Fibroblast of skin of left quadriceps (primary cell): ENCODE measurements around the gene THEMIS.
"Not testable (repeated sequence)": the region's sequence is repeated elsewhere in the genome, so short reads cannot be mapped to it uniquely, and the experiment has no call there.

Source experiments
- DNase-seq, 2 experiments: peaks; one replicate each; pipeline ENCODE4 v3.0.0-alpha.2; 2013; ENCODE audit warnings: low read depth in 2 of 2

Gene THEMIS

DNA sequence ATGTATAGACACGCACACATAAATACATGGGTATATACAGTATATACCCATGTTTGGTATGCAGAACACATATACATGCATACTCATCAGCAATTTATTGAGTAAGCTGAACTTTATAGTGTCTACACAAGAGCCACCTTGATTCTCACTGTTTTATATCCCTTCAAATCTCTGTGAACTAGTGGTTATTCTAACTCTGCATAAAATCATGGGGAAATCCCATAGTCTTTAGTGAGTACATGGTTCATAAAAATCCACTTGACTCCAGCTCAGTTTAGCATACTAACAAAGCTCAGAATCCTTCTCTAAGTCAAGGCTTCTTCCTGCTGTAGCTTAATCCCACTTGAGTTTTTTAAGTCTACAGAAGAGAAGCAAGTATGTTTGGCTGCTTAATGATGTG lies 104.1 kb downstream of the THEMIS start:
- no peak for DNase-seq

DNA sequence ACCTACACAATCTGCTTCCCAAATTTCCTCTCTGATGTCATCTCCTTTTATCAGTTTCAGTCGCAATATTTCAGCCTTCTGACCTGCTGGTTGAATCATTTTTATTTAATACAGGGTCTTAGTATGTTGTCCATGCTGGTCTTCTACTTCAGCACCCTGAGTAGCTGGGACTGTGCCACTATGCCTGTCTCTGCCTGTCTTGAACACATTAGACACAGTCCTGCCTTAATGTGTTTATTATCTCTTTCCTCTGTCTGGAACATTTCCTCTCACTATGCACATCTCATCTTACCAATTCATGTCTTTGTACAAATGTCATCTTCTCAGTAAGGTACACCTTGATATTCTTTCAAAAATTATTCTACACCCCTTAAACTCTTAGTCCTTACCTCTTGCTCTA lies 106.5 kb downstream of the THEMIS start:
- no peak for DNase-seq

DNA sequence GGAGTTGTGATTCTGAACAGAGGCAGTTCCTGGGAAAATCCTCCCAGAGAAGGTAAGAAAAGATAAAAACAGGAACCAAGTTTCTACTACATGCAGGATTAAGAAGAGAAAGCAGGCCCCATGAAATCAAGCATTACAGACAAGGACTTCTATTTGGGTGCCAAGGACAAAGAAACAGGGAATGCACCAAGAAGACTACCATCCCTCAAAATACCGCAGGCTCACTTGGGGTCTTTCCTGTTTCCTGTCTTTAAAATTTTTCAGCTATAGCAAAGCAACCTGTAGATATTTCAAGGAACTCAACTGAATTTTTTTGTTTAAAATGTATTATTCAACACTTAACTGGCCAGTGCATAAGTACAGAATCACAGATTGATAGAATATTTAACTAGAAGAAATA lies 107.5 kb downstream of the THEMIS start:
- no peak for DNase-seq

DNA sequence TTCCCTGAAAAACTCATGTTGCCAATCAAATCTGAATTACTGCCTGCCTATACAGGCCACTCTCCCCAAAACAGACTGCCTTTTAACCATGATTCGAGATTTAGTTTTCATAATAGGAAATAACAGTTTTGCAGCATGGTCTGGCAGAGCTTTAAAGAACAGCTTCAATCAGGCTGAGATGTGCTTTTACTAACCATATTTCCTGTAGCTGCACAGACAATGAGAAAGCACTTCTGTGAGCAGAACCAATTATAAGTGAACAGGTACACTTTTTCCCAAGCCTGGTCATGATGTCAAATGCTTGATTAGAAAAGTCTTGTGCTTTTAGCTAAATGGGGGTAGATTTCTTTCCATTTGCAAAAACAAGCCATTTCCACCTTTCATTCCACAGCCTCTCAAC lies 108.2 kb downstream of the THEMIS start:
- no peak for DNase-seq

DNA sequence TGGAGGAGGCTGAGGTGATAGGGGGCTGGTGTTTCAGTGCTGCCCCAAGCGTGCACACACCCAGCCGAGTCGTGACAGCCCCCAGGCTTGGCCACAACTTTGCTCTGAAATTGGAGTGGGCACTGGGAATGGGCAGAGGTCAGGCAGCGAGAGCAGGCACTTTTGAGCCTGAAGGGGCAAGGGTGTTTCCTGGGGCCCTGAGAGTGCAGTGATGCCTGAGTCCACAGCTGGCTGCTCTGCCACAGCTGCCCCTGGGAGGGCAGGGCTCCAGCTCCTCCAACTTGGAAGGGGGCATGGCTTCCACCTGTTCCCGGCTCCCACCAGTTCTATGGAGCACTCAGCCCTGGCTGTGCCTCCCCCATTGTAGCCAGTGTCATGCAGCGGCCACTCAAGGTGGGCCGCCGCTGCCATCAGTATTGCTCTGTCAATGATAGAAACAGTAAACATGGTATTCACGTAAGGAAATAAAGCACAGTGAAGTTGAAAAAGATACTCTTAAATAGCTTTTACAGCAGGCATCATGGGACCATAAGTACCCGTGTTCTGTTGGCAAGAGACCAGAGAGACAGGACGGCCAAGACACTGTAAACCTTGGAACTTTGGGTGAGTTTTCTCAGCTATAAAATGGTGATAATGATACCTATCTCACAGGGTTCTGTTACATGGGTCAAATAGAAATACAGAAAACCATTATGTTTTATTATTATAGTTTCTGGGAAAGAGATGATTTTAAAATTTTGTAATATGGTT lies 108.9 kb downstream of the THEMIS start:
- DNase-seq: no peak

DNA sequence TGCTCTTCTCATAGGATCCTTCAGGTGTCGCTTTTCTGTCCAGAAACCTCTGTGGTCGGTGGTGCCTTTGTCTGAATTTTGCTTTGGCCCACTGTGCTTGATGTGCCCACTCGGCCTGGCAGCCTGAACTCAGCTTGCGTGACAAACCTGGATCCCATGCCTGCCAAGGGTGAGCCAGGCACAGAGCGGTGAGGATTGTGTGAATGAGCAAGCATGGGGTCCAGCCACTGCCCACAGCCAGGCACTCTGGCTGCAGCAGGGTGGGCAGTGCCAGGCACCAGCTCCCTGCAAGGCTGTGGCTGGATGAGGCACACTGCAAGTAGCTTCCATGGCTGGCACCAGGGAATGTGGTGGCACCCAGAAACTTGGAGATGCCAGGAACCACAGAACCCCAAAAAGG lies 110.3 kb downstream of the THEMIS start:
- no peak for DNase-seq

DNA sequence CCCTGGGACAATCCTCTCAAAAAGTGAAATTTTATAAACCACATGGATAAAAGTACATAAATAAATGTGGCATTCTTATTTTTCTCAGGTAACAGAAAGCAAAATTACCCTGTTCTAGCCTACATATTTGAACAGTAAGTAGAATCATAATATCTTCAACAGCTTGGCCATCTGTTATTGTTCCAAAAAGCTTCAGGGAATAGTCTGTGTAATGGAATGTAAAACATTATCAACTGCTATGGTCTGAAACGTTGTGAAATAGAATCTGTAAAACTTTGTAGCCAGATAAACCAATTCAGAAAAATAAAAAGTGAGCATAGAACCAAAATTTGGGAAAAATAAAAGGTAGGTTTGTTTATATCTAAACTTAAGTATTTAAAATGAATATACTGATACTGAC lies 114.7 kb downstream of the THEMIS start:
- DNase-seq: no peak

DNA sequence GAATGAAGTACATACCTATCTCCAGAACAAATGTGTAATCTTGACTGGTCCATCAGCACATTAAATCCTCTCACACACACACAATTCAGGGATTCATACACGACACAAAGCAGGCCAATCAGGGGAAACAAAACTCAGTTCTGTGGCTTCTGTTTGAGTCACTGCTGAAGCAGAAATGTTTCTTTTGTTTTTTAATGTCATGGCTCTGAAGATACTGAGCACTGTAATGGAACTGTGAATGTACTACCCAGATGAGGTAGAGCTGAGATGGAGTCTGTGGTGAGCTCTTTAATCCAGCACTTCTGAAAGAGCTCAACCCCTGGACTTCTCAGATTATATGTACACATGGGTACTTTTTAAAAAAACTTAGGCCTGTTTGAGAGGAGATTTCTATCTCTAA lies 116.4 kb downstream of the THEMIS start:
- no peak for DNase-seq

DNA sequence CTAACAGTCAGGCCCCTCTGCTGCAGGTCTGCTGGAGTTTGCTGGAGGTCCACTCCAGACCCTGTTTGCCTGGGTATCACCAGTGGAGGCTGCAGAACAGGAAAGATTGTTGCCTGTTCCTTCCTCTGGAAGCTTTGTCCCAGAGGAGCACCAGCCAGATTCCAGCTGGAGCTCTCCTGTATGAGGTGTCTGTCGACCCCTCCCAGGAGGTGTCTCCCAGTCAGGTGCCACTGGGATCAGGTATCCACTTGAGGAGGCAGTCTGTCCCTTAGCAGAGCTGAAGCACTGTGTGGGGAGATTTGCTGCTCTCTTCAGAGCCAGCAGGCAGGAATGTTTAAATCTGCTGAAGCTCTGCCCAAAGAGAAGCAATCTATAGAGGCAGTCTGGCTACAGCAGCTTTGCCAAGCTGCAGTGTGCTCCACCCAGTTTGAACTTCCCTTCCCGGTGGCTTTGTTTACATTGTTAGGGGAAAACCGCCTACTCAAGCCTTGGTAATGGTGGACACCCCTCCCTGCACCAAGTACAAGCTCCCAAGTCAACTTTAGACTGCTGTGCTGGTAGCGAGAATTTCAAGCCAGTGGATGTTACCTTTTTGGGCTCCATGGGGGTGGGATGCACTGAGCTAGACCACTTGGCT lies 119.1 kb downstream of the THEMIS start:
- DNase-seq: not testable (repeated sequence)

DNA sequence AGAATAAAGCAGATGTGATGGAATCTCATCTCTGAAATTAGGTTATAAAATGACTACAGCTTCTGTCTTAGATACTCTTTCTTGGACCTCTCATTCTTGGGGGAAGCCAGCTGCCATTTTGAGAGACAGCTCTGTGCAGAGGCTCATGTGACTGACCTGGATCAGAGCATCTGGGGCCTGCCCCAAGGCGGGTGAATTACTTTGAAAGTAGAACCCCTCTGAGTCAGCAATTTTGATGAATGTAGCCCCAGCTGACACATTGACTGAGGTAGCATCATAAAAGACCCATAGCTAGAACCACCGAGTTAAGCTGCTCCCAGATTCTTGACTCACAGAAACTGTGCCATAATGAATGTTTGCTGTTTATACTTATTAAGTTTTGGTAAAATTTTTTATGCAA lies 124.5 kb downstream of the THEMIS start:
- no peak for DNase-seq

DNA sequence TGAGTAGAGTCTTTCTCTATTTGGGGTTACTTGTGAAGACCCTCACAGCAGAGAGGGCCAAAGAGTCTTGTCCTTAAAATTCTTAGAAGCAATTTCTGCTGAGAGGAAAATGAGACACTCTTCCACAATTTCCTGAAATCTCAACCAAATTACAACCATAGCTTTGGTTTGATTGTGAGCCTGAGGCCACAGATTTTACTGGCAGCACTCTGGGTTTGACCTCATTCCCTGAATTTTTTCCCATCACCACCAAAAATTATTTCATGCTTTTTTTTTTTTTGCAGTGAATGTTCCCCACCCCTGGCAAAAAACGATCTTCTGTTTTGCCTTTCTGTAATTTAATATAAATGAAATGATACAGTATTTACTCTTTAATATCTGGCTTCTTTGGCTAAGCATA lies 125.5 kb downstream of the THEMIS start:
- no peak for DNase-seq

DNA sequence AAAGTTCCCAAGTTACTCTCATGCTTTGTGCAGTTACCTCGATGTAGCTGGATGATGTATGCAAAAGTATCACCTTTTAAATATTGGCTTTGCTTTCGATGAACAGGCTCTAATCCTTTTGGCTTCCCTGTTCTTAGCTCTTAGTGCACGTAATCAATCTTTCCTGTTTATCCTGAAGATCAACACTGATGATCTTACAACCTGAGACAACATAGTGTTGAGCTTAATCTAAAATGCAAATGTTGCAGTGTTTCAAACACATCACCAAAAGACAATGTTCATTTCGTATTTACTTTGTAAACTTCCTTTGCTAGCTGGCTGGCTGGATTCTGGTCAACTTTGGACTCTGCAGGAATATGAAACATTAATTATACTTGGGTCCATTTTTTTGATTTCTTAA lies 132.1 kb downstream of the THEMIS start:
- DNase-seq: no peak

DNA sequence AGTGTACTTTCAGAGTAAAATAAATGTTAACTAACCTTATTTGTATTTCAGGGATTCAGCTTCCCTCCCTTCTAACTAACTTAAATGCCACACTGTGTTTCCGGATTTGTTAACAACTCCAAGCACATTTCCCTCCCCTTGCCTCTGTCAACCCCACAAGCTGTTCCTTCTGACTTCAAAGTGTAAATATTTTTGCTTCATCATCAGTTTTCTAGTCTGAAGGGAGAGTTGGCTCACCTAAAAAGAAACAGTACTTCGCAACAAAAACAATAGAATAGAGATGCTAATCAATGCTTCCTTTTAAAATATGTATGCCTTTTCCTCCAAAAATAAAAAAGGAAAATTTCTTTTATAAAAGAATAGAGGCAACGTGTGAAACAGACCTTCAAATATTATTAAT lies 132.6 kb downstream of the THEMIS start:
- no peak for DNase-seq

DNA sequence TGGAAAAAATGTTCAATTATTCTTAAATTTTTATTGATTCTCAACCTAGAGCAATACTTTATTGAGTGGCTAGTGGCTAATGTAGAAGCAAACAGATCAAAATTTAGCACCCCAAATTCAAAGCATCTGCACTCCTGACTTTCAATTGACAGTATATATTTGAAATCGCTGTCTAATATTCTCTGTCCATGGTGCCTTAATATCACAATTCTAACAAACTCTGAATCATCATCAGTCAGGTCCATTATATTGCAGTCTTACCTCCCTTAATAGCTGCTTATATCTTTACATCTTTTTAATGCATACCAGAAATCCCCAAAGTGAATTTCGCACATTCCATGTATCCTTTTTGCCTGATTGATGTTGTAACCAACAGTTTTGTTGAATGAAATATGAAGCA lies 134.9 kb downstream of the THEMIS start:
- no peak for DNase-seq

DNA sequence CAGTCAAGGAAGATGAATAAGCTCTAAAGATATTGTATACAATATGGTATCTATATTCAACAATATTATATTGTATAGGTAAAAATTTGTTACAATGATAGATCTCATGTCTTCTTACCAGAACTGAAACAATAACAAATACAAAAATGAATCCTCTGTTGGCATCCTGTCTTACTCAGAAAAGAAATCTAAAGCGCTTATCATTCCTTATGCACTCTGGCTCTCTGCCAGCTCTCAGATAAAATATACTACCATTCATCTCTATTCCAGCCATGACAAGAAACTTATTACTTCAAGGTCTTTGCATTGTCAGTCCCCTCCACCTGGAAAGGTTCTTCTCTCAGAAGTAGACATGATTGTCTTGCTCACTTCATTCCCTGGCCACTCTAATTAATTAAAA lies 138.6 kb downstream of the THEMIS start:
- DNase-seq: no peak

DNA sequence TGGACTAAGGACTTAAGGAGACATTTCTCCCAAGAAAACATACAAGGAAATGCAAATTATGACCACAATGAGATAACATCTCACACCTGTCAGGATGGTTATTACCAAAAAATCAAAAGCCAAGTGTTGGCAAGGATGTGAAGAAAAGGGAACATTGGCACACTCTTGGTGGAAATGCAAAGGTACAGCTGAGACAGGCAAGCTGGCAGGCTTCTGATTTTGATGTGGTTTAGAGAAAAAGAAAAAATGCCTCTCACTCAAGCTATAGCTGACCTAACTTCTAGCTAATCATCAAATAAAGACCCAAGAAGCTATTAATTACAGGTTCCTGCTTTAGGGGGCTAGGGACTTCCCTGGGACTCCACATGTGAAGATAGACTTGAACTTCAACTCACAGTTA lies 139.8 kb downstream of the THEMIS start:
- DNase-seq: no peak

DNA sequence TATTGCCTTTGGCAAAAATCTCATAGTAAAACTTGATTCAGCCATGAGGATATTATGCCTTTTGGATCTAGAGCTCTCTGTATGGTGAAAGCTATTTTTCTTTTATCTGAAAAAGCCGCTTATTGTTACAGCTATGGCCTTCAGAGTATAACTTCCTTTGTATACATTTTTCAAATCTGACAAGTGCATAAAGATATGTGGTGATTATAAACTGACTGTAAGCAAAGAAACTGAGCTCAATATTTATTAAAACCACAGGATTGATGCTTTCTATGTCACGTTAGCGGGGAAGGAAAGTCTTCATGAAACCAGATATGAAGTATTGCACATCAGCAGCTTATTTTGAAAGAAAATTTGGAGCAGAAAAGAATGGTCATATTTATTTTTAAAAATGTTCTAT lies 151.8 kb downstream of the THEMIS start:
- no peak for DNase-seq

DNA sequence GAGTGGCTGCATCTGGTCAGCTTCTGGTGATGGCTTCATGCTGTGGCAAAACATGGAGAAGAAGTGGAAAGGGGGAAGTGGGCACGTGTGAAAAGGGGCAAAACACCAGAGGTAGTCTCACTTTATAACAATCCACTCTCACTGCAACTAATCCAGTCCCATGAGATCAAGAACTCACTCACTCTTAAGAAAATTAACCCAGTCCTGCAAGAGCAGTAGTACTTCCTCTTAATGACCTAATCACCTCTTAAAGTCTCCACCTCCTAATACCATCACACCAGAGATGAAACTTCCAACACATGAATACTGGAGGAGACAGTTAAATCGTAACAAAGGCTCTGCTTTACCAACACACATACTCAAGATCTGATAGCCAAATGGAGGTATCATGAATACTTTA lies 152.6 kb downstream of the THEMIS start:
- no peak for DNase-seq

DNA sequence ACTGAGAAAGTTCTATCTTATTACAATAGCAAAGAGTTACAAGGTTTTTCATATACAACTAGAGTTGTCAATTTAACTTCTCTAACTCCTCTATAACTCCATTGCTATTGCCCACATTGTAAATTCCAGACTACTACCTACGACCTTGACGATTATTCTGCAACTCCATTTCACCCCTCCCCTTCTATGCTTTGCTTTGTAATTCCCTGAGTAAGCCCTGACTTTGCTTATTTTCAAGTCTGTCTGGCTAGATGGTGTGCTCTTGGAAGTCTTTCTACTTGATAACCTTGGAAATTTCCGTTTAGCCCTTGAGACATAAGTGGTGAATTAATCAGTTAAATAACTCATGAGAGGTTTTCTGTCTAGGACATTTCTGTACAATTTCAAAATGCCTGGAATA lies 162.4 kb downstream of the THEMIS start:
- no peak for DNase-seq

DNA sequence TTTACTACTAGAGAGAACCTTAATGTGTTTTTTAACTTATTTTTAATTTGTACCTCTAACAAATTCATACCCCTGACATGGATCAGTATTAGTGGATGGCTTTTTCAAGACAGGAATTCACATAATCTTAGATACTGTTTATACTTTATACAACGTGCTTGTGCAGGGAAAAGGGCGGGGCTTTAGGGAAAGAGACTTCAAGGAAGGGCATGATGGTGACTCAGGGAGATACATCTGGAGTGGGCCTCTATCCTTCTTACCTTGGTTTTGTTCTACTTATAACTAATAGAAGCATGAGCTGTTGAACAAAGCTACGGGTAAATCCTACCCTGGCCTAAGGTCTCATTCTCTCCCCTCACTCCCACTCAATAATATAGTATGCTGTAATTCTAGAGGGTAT lies 163.1 kb downstream of the THEMIS start:
- no peak for DNase-seq

DNA sequence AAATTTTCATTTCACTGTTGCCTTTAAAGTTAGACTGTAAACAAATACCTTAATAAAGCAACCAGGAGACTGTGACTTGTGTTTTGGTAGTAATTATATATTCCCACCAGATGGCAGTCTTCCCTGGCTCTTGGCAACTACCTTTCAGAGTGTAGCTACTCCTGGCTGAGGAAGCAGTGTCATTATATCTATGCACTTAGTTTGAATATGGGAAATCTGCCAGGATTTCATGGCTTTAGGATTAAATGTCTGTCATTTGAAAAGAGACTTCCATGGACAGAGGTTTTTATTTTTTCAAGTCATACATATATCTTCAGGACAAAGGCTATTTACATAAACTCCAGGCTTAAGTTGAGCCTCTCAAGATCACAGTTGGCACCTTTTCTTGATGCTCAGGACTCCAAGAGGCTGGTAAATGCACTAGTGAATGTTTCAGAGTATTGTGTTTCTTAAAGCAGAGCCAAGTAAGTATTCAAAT lies 163.8 kb downstream of the THEMIS start:
- peak; percentile 37 to 40 for DNase-seq

DNA sequence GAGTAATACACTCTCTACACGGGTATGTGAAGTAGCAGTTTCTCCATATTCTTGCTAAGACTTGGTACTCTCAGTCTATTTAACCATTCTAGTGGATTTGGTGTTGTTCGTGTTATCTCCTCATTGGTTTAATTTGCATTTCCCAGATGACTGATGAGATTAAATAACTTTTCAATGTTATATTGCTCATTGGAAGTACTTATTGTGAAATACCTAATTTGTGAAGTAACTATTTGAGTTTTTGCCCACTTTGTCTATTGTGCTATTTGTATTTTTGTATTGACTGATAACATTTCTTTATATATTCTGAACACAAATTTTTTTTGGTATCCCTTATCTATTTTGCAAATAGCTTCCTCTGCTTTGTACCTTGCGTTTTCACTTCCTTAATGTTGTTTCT lies 167.9 kb downstream of the THEMIS start:
- DNase-seq: no peak

DNA sequence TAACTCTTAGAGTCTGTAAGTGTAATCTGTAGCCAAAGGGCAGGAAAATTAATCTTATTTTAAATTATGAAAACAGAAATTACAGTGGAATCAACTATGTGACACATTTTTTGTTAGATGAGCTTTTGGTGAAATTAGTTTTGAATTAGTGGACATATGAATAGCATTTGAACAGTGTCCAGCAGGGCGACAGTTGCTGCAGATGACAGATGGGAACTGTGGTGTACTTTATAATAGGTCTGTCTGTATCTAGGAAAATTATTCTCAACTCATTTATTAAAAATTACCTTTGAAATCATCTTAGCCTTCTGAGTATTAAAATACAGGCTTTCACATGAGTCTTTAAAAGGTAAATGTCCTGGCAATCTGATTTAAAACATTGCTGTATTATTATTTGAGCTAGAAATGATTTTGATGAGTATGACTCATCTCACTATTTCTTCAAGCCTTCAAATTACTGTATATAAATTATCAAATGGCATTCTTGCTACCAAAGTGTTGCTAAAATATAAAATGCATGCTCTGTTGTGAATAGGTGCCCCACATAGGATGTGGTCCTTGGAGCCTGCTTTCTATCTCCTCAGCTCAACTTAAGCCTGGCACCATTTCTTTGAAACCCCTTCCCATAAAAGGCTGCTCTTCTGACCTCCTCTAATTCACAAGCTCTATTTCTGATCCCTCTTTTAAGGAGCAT lies 173.5 kb downstream of the THEMIS start:
- DNase-seq: no peak
